Body of pancreas (tissue), 4 donors: ENCODE measurements around the gene PRRT4. TPM values are rescaled to one million over a fixed set of nuclear protein-coding genes. Genes with fewer than 3 reads are reported as not detected.
A peak's percentile ranks its signal among the peaks of the same experiment; 100 is the strongest.

Experiments used
- ATAC-seq: fragments of 150-250 bp; one replicate; pipeline ENCODE4 v1.9.1; 2016
- DNase-seq, 4 donors: peaks; one replicate each; pipeline ENCODE4 v3.0.0-alpha.2; 2019
- H3K27ac ChIP-seq, 4 donors: fragments of 200-600 bp; sonication (generic); 1 replicate in 3 of 4; 2 replicates in 1 of 4; pipeline versions ENCODE4 v1.5.1 to v1.6.1; 2016 to 2019; ENCODE audit warnings: mild to moderate bottlenecking in 1 of 4, mixed read lengths in 1 of 4, moderate library complexity in 1 of 4
- H3K27me3 ChIP-seq, 2 donors: fragments of 200-600 bp; sonication (generic); one replicate each; pipeline ENCODE4 v1.6.0; 2016; ENCODE audit warnings: mild to moderate bottlenecking in 1 of 2
- H3K36me3 ChIP-seq, 2 donors: fragments of 200-600 bp; sonication (generic); replicated peaks in 1 of 2; 2 replicates each; pipeline ENCODE4 v1.5.1; 2016; ENCODE audit warnings: low read depth in 2 of 2; ENCODE audit not compliant: insufficient read depth in 1 of 2
- H3K4me1 ChIP-seq: fragments of 200-600 bp; sonication (generic); one replicate; pipeline ENCODE4 v1.6.0; 2016
- H3K4me3 ChIP-seq, 2 donors: fragments of 200-600 bp; sonication (generic); 1 replicate in 1 of 2; 2 replicates in 1 of 2; pipeline ENCODE4 v1.5.1; 2016 to 2019
- H3K9me3 ChIP-seq, 3 donors: fragments of 200-600 bp; sonication (generic); 1 replicate in 2 of 3; 2 replicates in 1 of 3; pipeline ENCODE4 v1.5.1; 2016
- CTCF ChIP-seq, 7 experiments: fragments of 450-650 bp in 4 of 7; fragments of 200-600 bp in 3 of 7; sonication (generic) in 3 of 7; IDR thresholded peaks; one replicate each; pipeline ENCODE4 v1.5.1; 2016 to 2019; ENCODE audit warnings: antibody characterized with exemption in 7 of 7
- POLR2A ChIP-seq, 3 donors: fragments of 450-650 bp; IDR thresholded peaks; one replicate each; pipeline ENCODE4 v1.6.1; 2016; ENCODE audit warnings: antibody characterized with exemption in 3 of 3, mild to moderate bottlenecking in 2 of 3
- WGBS, 2 donors: methylation state at CpG; one replicate each; pipeline ENCODE4 v1.1.5; 2017; 5-methylcytosine and 5-hydroxymethylcytosine counted together
- intact Hi-C: fragments of 100-400 bp; cut with DNase I; formaldehyde crosslinking; loops from one replicate; pipeline ENCODE4 v1.15.1; 2023
- total RNA-seq, 2 donors: library from RNA; depleted of rRNA; stranded (reverse); fragments of >200 nt; gene quantifications; one replicate each; pipeline ENCODE4 v1.1.0, GENCODE V29; 2016

PRRT4 gene
- total RNA-seq, 2 donors from 2014 or later: 7.6 TPM; not detected in 1

- intact Hi-C loops: no loop called here
- no peak for TF ChIP-seq POLR2A (IDR thresholded peaks at IDR 0.05)
- peak in 3 of 7 experiments; percentile 12 to 29 (median 25) for TF ChIP-seq CTCF (IDR thresholded peaks at IDR 0.05)
- Histone ChIP-seq H3K36me3 (peaks cover 0 to 8% of the 10 kb centered on the region in 2 donors), H3K9me3 (no peaks in the 10 kb centered on the region), H3K27ac (peak overlapping the region in 3 of 4 donors; percentile 24 to 38 (median 32)), H3K4me3 (peak overlapping the region; percentile 57 to 92), H3K27me3 (no peaks in the 10 kb centered on the region), H3K4me1 (peaks cover 27% of the 10 kb centered on the region)
- no peak for ATAC-seq
- DNase-seq: peak in 1 of 4 donors; percentile 40
- WGBS, 2 donors: 29 to 57% methylated on average over 1 to 13 of the region's 13 CpGs
These were observed 43.5 kb upstream of the PRRT4 start for GRCh38 chr7:128404886-128405470.

GRCh38 chr7:128404143-128404681 is 42.7 kb upstream of the PRRT4 start:
- Histone ChIP-seq H3K27me3 (no peaks in the 10 kb centered on the region), H3K9me3 (no peaks in the 10 kb centered on the region), H3K4me1 (peaks cover 24% of the 10 kb centered on the region), H3K27ac (no peak overlapping the region), H3K36me3 (peaks cover 0 to 10% of the 10 kb centered on the region in 2 donors), H3K4me3 (no peak overlapping the region)
- ATAC-seq (no peak), DNase-seq (no peak)
- intact Hi-C loops: no loop called here
- 72 to 79% methylated on average over 6 to 9 of the region's 9 CpGs for WGBS, 2 donors
- TF ChIP-seq CTCF (IDR thresholded peaks at IDR 0.05) (no peak), POLR2A (IDR thresholded peaks at IDR 0.05) (no peak)

GRCh38 chr7:128403676-128404075 is 42.2 kb upstream of the PRRT4 start:
- intact Hi-C loops: no loop called here
- TF ChIP-seq CTCF (IDR thresholded peaks at IDR 0.05): no peak
- no peak for TF ChIP-seq POLR2A (IDR thresholded peaks at IDR 0.05)
- ATAC-seq: no peak
- 78 to 84% methylated on average over 5 of the region's 5 CpGs for WGBS, 2 donors
- H3K9me3 ChIP-seq: no peaks in the 10 kb centered on the region
- H3K4me1 ChIP-seq: peaks cover 18% of the 10 kb centered on the region
- H3K27ac ChIP-seq: no peak overlapping the region
- no peaks in the 10 kb centered on the region for H3K27me3 ChIP-seq
- H3K36me3 ChIP-seq: peaks cover 0 to 10% of the 10 kb centered on the region in 2 donors
- DNase-seq: no peak
- H3K4me3 ChIP-seq: no peak overlapping the region

GRCh38 chr7:128402356-128402755 is 40.9 kb upstream of the PRRT4 start:
- intact Hi-C loops: no loop called here
- ATAC-seq (no peak), DNase-seq (no peak)
- Histone ChIP-seq H3K9me3 (no peaks in the 10 kb centered on the region), H3K27ac (no peak overlapping the region), H3K36me3 (peaks cover 0 to 17% of the 10 kb centered on the region in 2 donors), H3K4me1 (peaks cover 18% of the 10 kb centered on the region), H3K27me3 (no peaks in the 10 kb centered on the region), H3K4me3 (no peak overlapping the region)
- 74 to 80% methylated on average over 2 of the region's 2 CpGs for WGBS, 2 donors
- TF ChIP-seq POLR2A (IDR thresholded peaks at IDR 0.05) (no peak), CTCF (IDR thresholded peaks at IDR 0.05) (no peak)

GRCh38 chr7:128400566-128400965 is 39.1 kb upstream of the PRRT4 start:
- no peaks in the 10 kb centered on the region for H3K9me3 ChIP-seq
- intact Hi-C loops: no loop called here
- H3K4me1 ChIP-seq: peaks cover 18% of the 10 kb centered on the region
- H3K36me3 ChIP-seq: peaks cover 0 to 22% of the 10 kb centered on the region in 2 donors
- H3K4me3 ChIP-seq: no peak overlapping the region
- WGBS, 2 donors: 88 to 96% methylated on average over 4 to 5 of the region's 5 CpGs
- H3K27ac ChIP-seq: no peak overlapping the region
- TF ChIP-seq CTCF (IDR thresholded peaks at IDR 0.05) (no peak), POLR2A (IDR thresholded peaks at IDR 0.05) (no peak)
- DNase-seq: no peak
- H3K27me3 ChIP-seq: no peaks in the 10 kb centered on the region
- ATAC-seq: no peak
